ENCODE measurements around the gene C11orf68. TPM values are rescaled to one million over a fixed set of nuclear protein-coding genes. Genes with fewer than 3 reads are reported as not detected.
A peak's percentile ranks its signal among the peaks of the same experiment; 100 is the strongest.

Gene C11orf68
- total RNA-seq, 1 donor from 2014 or later = 31.7 TPM

GRCh38 chr11:65944767-65945166, 25.9 kb upstream of the C11orf68 start:
- POLR2A ChIA-PET = interaction anchor here (0.5 kb wide), 1 partner anchor 9 kb away, joined by 4 read pairs; no protein-coding TSS in a partner anchor
- no peaks in the 10 kb centered on the region for H3K36me3 Mint-ChIP-seq (ENCODE audit: low read depth)
- peaks cover 2% of the 10 kb centered on the region for H3K27me3 Mint-ChIP-seq
- no peak overlapping the region for H3K4me3 Mint-ChIP-seq
- H3K9me3 Mint-ChIP-seq = no peaks in the 10 kb centered on the region
- H3K4me1 Mint-ChIP-seq = peaks cover 13% of the 10 kb centered on the region
- TF ChIP-seq, protein P1, sequence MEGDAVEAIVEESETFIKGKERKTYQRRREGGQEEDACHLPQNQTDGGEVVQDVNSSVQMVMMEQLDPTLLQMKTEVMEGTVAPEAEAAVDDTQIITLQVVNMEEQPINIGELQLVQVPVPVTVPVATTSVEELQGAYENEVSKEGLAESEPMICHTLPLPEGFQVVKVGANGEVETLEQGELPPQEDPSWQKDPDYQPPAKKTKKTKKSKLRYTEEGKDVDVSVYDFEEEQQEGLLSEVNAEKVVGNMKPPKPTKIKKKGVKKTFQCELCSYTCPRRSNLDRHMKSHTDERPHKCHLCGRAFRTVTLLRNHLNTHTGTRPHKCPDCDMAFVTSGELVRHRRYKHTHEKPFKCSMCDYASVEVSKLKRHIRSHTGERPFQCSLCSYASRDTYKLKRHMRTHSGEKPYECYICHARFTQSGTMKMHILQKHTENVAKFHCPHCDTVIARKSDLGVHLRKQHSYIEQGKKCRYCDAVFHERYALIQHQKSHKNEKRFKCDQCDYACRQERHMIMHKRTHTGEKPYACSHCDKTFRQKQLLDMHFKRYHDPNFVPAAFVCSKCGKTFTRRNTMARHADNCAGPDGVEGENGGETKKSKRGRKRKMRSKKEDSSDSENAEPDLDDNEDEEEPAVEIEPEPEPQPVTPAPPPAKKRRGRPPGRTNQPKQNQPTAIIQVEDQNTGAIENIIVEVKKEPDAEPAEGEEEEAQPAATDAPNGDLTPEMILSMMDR (IDR thresholded peaks at IDR 0.05) = no peak
- intact Hi-C loops (cut with micrococcal nuclease) = no loop called here
- DNase-seq = no peak
- CTCF ChIA-PET = interaction anchor here (0.6 kb wide), 1 partner anchor 12 kb away, joined by 3 read pairs; no protein-coding TSS in a partner anchor
- no peak for ATAC-seq (ENCODE audit: low read depth)
- no peak overlapping the region for H3K27ac Mint-ChIP-seq

DNA sequence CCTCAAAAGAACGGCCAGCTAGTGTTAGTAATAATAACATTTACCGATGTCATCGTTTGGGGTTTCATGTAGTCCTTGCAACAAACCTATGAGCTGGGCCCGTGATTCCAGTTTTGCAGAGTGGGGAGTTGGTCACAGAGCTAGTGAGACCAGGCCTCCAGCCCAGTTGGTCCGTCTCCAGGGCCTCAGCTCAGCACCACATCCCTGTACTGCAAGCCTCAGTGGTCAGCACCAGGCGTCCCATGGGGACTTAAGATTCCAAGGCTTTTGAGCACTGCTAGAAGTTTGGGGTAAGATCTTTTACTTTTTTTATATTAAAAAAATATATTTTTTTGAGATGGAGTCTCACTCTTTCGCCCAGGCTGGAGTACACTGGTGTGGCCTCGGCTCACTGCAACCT, 25.3 kb upstream of the C11orf68 start:
- no peak for DNase-seq

GRCh38 chr11:65942531-65942930, 23.7 kb upstream of the C11orf68 start:
- TF ChIP-seq, protein P1 (IDR thresholded peaks at IDR 0.05) = no peak
- intact Hi-C loops (cut with micrococcal nuclease) = no loop called here
- CTCF ChIA-PET = no interaction called here
- H3K27me3 Mint-ChIP-seq = peaks cover 2% of the 10 kb centered on the region
- H3K4me1 Mint-ChIP-seq = peaks cover 15% of the 10 kb centered on the region
- ATAC-seq (ENCODE audit: low read depth) (no peak), DNase-seq (no peak)
- H3K27ac Mint-ChIP-seq = no peak overlapping the region
- H3K4me3 Mint-ChIP-seq = no peak overlapping the region
- POLR2A ChIA-PET = interaction anchor here (0.7 to 1.0 kb wide), 2 partner anchors 14 to 18 kb away, joined by 3 to 4 read pairs; no protein-coding TSS in a partner anchor
- H3K9me3 Mint-ChIP-seq = no peaks in the 10 kb centered on the region
- H3K36me3 Mint-ChIP-seq (ENCODE audit: low read depth) = no peaks in the 10 kb centered on the region

More for the DNA sequence above, 25.3 kb upstream of the C11orf68 start:
- Mint-ChIP-seq H3K4me1 (peaks cover 13% of the 10 kb centered on the region), H3K9me3 (no peaks in the 10 kb centered on the region), H3K27ac (no peak overlapping the region), H3K27me3 (peaks cover 2% of the 10 kb centered on the region), H3K36me3 (ENCODE audit: low read depth) (no peaks in the 10 kb centered on the region), H3K4me3 (no peak overlapping the region)
- intact Hi-C loops (cut with micrococcal nuclease) = no loop called here
- POLR2A ChIA-PET = no interaction called here
- TF ChIP-seq, protein P1 (IDR thresholded peaks at IDR 0.05) = no peak
- ATAC-seq (ENCODE audit: low read depth) = no peak
- CTCF ChIA-PET = interaction anchor here (0.6 kb wide), 1 partner anchor 13 kb away, joined by 3 read pairs; no protein-coding TSS in a partner anchor

DNA sequence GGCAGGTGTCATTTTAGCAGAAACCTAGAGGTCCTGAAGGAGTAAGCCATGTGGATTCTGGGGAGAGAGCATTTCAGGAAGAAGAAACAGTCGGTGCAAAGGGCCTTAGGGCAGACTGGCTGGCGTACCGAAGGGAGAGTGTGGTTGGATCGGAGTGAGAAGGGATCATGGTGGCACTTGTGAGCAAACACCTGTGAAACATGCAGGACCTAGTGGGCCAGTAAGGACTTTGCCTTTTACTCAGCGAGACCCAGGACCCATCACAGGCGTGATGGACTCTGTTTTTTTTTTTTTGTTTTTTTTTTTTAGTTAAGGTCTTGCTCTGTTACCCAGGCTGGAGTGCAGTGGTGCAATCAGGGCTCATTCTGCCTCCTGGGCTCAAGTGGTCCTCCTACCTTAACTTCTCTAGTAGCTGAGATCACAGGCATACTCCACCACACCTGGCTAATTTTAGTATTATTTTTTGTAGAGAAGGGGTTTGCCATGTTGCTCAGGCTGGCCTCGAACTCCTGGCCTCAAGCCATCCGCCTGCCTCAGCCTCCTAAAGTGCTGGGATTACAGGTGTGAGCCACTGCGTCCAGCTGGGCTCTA, 23.0 kb upstream of the C11orf68 start:
- TF ChIP-seq, protein P1 (IDR thresholded peaks at IDR 0.05) = no peak
- DNase-seq = no peak
- no peak for ATAC-seq (ENCODE audit: low read depth)
- H3K4me3 Mint-ChIP-seq = no peak overlapping the region
- intact Hi-C loops (cut with micrococcal nuclease) = loop anchor here (2.0 kb wide), 1 partner anchor 23 kb away; the partner anchor contains the start of genes C11orf68 and DRAP1
- H3K4me1 Mint-ChIP-seq = peaks cover 15% of the 10 kb centered on the region
- peaks cover 3% of the 10 kb centered on the region for H3K27me3 Mint-ChIP-seq
- peak overlapping the region; percentile 30 for H3K27ac Mint-ChIP-seq
- no peaks in the 10 kb centered on the region for H3K36me3 Mint-ChIP-seq (ENCODE audit: low read depth)
- CTCF ChIA-PET = no interaction called here
- POLR2A ChIA-PET = interaction anchor here (0.6 to 1.0 kb wide), 3 partner anchors 12 to 19 kb away, joined by 3 to 8 read pairs (median 4); no protein-coding TSS in a partner anchor
- H3K9me3 Mint-ChIP-seq = no peaks in the 10 kb centered on the region

DNA sequence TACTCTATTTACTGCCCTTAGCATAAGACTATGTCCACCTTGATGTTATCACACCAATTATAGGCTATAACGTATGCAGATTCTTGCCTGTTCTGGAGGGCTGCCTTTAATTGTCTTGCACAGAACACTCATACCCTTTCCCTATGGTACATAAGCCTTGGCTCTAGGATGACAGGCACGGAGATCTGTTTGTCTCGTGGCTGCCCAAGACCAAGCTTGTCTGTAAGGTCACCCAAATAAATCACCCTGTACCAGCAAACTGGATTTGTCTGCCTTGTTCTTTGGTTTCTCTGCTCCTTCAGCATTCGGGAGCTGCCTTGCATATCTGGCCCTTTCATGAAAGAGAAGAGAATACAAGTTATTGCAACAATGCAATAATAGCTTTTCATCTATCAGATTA, 18.9 kb upstream of the C11orf68 start:
- Mint-ChIP-seq H3K27ac (no peak overlapping the region), H3K4me3 (no peak overlapping the region), H3K36me3 (ENCODE audit: low read depth) (no peaks in the 10 kb centered on the region), H3K27me3 (peaks cover 3% of the 10 kb centered on the region), H3K9me3 (no peaks in the 10 kb centered on the region), H3K4me1 (peaks cover 15% of the 10 kb centered on the region)
- POLR2A ChIA-PET = no interaction called here
- no peak for DNase-seq
- TF ChIP-seq, protein P1 (IDR thresholded peaks at IDR 0.05) = no peak
- CTCF ChIA-PET = interaction anchor here (1.0 kb wide), 1 partner anchor 53 kb away, joined by 4 read pairs; no protein-coding TSS in a partner anchor
- ATAC-seq (ENCODE audit: low read depth) = no peak
- intact Hi-C loops (cut with micrococcal nuclease) = no loop called here

Data from activated B cell treated with CpG ODN at 0.5 μM for 24 hours (primary cell).